Measurements from ENCODE around the gene MYO7B.

GRCh38 chr2:127582863-127583861 is 47.7 kb downstream of the MYO7B start:
- TF ChIP-seq CTCF (IDR thresholded peaks at IDR 0.05; ENCODE audit: insufficient read depth, low read length) (no peak), POLR2AphosphoS5 (IDR thresholded peaks at IDR 0.05; ENCODE audit: low read depth) (no peak), GABPA (IDR thresholded peaks at IDR 0.05; ENCODE audit: low read depth) (no peak), SPI1 (IDR thresholded peaks at IDR 0.05; ENCODE audit: borderline replicate concordance, low read depth) (no peak), REST (IDR thresholded peaks at IDR 0.05; ENCODE audit: insufficient replicate concordance, low read depth) (no peak)
